Caco-2 (cell line): Measurements from ENCODE around the gene LZIC. TPM values are rescaled to one million over a fixed set of nuclear protein-coding genes. Genes with fewer than 3 reads are reported as not detected.

Source experiments
- BruUV-seq: library from RNA; stranded (reverse); fragments of 400-500 nt; replicated peaks from 2 replicates; lab custom pipeline; 2021; lab: Mats Ljungman, UMichigan
- CTCF ChIA-PET: fragments of 300-600 bp; sonication (Branson Sonifier 250); formaldehyde crosslinking; loops from one replicate; lab custom pipeline; 2022; ENCODE audit warnings: antibody characterized with exemption; lab: Charles Lee
- POLR2A ChIA-PET: fragments of 300-600 bp; sonication (Branson Sonifier 250); formaldehyde crosslinking; loops from one replicate; lab custom pipeline; 2022; ENCODE audit warnings: antibody characterized with exemption; lab: Charles Lee
- DNase-seq, 2 experiments: peaks; one replicate each; pipeline versions ENCODE4 v3.0.0 to v3.0.0-alpha.2; 2020 to 2022
- H3K27me3 ChIP-seq: replicated peaks from 2 replicates; pipeline ENCODE4 v1.6.0; 2011; ENCODE audit warnings: low read length; ENCODE audit not compliant: control insufficient read depth, insufficient read depth
- H3K36me3 ChIP-seq: 2 replicates; pipeline ENCODE4 v1.5.1; 2011; ENCODE audit warnings: low read length; ENCODE audit not compliant: control insufficient read depth, insufficient read depth
- H3K4me1 ChIP-seq: fragments of 250-450 bp; sonication (Bioruptor Pico); 2 replicates; pipeline ENCODE4 v1.5.1; 2020; ENCODE audit warnings: mild to moderate bottlenecking
- H3K4me3 ChIP-seq: 2 replicates; pipeline ENCODE4 v1.5.1; 2011; ENCODE audit warnings: low read depth, mild to moderate bottlenecking, control low read depth, low read length
- H3K9me3 ChIP-seq: fragments of 250-450 bp; sonication (Bioruptor Pico); 2 replicates; pipeline ENCODE4 v1.5.1; 2020; ENCODE audit warnings: mild to moderate bottlenecking, moderate library complexity
- H3K27ac Mint-ChIP-seq: one replicate; pipeline ENCODE4 v1.8.0; 2022; ENCODE audit warnings: mixed read lengths; ENCODE audit not compliant: unreplicated experiment
- H3K27me3 Mint-ChIP-seq: one replicate; pipeline ENCODE4 v1.8.0; 2022; ENCODE audit warnings: mixed read lengths; ENCODE audit not compliant: insufficient read depth, unreplicated experiment
- H3K36me3 Mint-ChIP-seq: one replicate; pipeline ENCODE4 v1.8.0; 2022; ENCODE audit warnings: mild to moderate bottlenecking, mixed read lengths; ENCODE audit not compliant: insufficient read depth, unreplicated experiment
- H3K4me1 Mint-ChIP-seq: one replicate; pipeline ENCODE4 v1.8.0; 2022; ENCODE audit warnings: low read depth, mixed read lengths; ENCODE audit not compliant: unreplicated experiment
- H3K4me3 Mint-ChIP-seq: one replicate; pipeline ENCODE4 v1.8.0; 2022; ENCODE audit warnings: mild to moderate bottlenecking, moderate library complexity, mixed read lengths; ENCODE audit not compliant: unreplicated experiment
- H3K9me3 Mint-ChIP-seq: one replicate; pipeline ENCODE4 v1.8.0; 2022; ENCODE audit warnings: mixed read lengths; ENCODE audit not compliant: unreplicated experiment
- CTCF ChIP-seq, 2 experiments: fragments of 200-600 bp in 1 of 2; IDR thresholded peaks; 1 replicate in 1 of 2; 2 replicates in 1 of 2; pipeline versions ENCODE4 v1.5.1 to v1.8.0; 2011 to 2022; ENCODE audit warnings: antibody characterized with exemption in 1 of 2, control low read depth in 1 of 2, inconsistent platforms in 1 of 2, low read depth in 1 of 2, low read length in 1 of 2, mild to moderate bottlenecking in 1 of 2, moderate library complexity in 1 of 2; ENCODE audit not compliant: insufficient read depth in 1 of 2, severe bottlenecking in 1 of 2, unreplicated experiment in 1 of 2
- intact Hi-C: fragments of 100-400 bp; cut with micrococcal nuclease; formaldehyde crosslinking; loops from one replicate; pipeline ENCODE4 v1.10.0; 2022; ENCODE audit not compliant: unreplicated experiment
- microRNA-seq: library from miRNA; unstranded; fragments of <30 nt; microRNA quantifications from one replicate; pipeline ENCODE4 v1.2.0, GENCODE V29; 2022
- total RNA-seq: library from RNA; stranded (reverse); gene quantifications from 2 replicates; pipeline ENCODE4 v1.2.3, GENCODE V29; 2022

LZIC gene
- total RNA-seq, 1 experiment from 2014 or later, result 33.2 TPM

- ChIA-PET POLR2A (no interaction called here), CTCF (no interaction called here)
- no peaks in the 10 kb centered on the region for H3K36me3 ChIP-seq
- H3K27ac Mint-ChIP-seq, result no peak overlapping the region
- no peaks in the 10 kb centered on the region for H3K4me1 Mint-ChIP-seq
- H3K4me3 Mint-ChIP-seq, result no peak overlapping the region
- no peak for TF ChIP-seq CTCF (IDR thresholded peaks at IDR 0.05; ENCODE audit: insufficient read depth in 1 of 2, low read depth in 1 of 2, low read length in 1 of 2, severe bottlenecking in 1 of 2, unreplicated experiment in 1 of 2)
- no peaks in the 10 kb centered on the region for H3K36me3 Mint-ChIP-seq
- intact Hi-C loops, result no loop called here
- H3K27me3 ChIP-seq, result no peaks in the 10 kb centered on the region
- BruUV-seq, result no TSS peak
- no peak for DNase-seq
- H3K27me3 Mint-ChIP-seq, result no peaks in the 10 kb centered on the region
- no peaks in the 10 kb centered on the region for H3K4me1 ChIP-seq
- H3K9me3 Mint-ChIP-seq, result no peaks in the 10 kb centered on the region
- no peak overlapping the region for H3K4me3 ChIP-seq
- no peaks in the 10 kb centered on the region for H3K9me3 ChIP-seq
These were observed 60.8 kb downstream of the LZIC start for GRCh38 chr1:9882296-9882944.

GRCh38 chr1:9881838-9882249 is 61.3 kb downstream of the LZIC start:
- no peaks in the 10 kb centered on the region for H3K4me1 ChIP-seq
- Mint-ChIP-seq H3K4me3 (no peak overlapping the region), H3K27ac (no peak overlapping the region), H3K4me1 (no peaks in the 10 kb centered on the region), H3K9me3 (no peaks in the 10 kb centered on the region), H3K36me3 (no peaks in the 10 kb centered on the region), H3K27me3 (no peaks in the 10 kb centered on the region)
- TF ChIP-seq CTCF (IDR thresholded peaks at IDR 0.05; ENCODE audit: insufficient read depth in 1 of 2, low read depth in 1 of 2, low read length in 1 of 2, severe bottlenecking in 1 of 2, unreplicated experiment in 1 of 2), result no peak
- no peaks in the 10 kb centered on the region for H3K36me3 ChIP-seq
- ChIA-PET POLR2A (no interaction called here), CTCF (no interaction called here)
- no peak overlapping the region for H3K4me3 ChIP-seq
- DNase-seq, result no peak
- H3K27me3 ChIP-seq, result no peaks in the 10 kb centered on the region
- no TSS peak for BruUV-seq
- intact Hi-C loops, result no loop called here
- no peaks in the 10 kb centered on the region for H3K9me3 ChIP-seq

Small RNA genes lying within 50 kb of the gene (microRNA-seq; reads per million reads assigned to microRNA genes)
- gene MIR5697, result 1.9 reads per million, percentile 5 among the genes with 10 or more reads in this experiment

Other genes starting within 250 kb of the LZIC start
- 89.2 and 102 TPM in 2 replicates for gene CLSTN1, start 119.4 kb downstream of the LZIC start, total RNA-seq
- gene CTNNBIP1, start 33.1 kb downstream of the LZIC start, total RNA-seq, result 17.1 and 17.5 TPM in 2 replicates
- 3.1 and 3.8 TPM in 2 replicates for gene NMNAT1, start 84 bp upstream of the LZIC start, total RNA-seq
- gene RBP7, start 53.8 kb upstream of the LZIC start, total RNA-seq, result 10.3 and 11.7 TPM in 2 replicates
- gene UBE4B, start 89.6 kb upstream of the LZIC start, total RNA-seq, result 40.2 and 40.3 TPM in 2 replicates